ENCODE measurements around the gene KCNQ1OT1.

Gene KCNQ1OT1

GRCh38 chr11:2655834-2656622 is 43.8 kb downstream of the KCNQ1OT1 start:
- no peak for TF ChIP-seq CTCF (IDR thresholded peaks at IDR 0.05)
- no peaks in the 10 kb centered on the region for H3K9me3 ChIP-seq
- no peaks in the 10 kb centered on the region for H3K4me1 ChIP-seq (ENCODE audit: control insufficient read depth in 1 of 2, insufficient read depth in 1 of 2, low read depth in 1 of 2, low read length in 1 of 2)
- H3K36me3 ChIP-seq = no peaks in the 10 kb centered on the region
- H3K27me3 ChIP-seq = no peaks in the 10 kb centered on the region
- no peak overlapping the region for H3K4me3 ChIP-seq (ENCODE audit: low read depth in 1 of 2, low read length in 1 of 2)
- no peak overlapping the region for H3K27ac ChIP-seq

DNA sequence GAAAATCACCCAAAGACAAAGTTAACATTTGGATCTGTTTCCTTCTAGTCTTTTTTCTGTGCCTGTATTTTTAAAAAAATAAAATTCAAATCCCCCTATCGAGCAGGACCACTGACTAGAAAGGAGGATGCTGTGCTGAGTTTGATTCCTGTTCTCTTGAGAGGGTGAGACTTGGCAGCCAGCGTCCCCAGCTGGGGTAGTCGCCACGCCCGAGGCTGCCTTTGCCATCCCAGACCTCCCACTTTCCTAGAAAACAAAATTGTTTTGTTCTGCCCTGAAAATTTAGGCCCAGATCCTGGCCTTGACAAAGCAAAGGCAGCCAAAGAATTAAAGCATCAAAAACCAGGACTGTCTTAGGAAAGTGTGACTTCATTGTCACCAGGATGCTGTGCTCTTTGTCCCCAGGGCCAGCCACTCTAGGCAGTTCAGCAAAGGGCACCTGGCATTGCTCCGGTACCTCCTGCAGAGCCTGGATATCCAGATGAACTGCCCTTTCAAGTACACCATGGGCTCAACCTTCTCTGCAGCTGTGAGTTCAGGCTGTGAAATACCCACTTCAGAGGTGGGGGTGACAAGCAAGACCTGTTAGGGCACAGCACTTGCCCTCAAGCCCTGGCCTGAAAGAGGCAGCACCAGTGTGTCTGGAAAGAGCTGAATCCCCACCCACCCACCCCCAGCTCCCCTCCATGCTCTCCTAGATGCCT is 44.6 kb downstream of the KCNQ1OT1 start:
- Histone ChIP-seq H3K4me3 (ENCODE audit: low read depth in 1 of 2, low read length in 1 of 2) (no peak overlapping the region), H3K27ac (no peak overlapping the region), H3K36me3 (no peaks in the 10 kb centered on the region), H3K9me3 (no peaks in the 10 kb centered on the region), H3K4me1 (ENCODE audit: control insufficient read depth in 1 of 2, insufficient read depth in 1 of 2, low read depth in 1 of 2, low read length in 1 of 2) (no peaks in the 10 kb centered on the region), H3K27me3 (no peaks in the 10 kb centered on the region)
- TF ChIP-seq CTCF (IDR thresholded peaks at IDR 0.05) = no peak

DNA sequence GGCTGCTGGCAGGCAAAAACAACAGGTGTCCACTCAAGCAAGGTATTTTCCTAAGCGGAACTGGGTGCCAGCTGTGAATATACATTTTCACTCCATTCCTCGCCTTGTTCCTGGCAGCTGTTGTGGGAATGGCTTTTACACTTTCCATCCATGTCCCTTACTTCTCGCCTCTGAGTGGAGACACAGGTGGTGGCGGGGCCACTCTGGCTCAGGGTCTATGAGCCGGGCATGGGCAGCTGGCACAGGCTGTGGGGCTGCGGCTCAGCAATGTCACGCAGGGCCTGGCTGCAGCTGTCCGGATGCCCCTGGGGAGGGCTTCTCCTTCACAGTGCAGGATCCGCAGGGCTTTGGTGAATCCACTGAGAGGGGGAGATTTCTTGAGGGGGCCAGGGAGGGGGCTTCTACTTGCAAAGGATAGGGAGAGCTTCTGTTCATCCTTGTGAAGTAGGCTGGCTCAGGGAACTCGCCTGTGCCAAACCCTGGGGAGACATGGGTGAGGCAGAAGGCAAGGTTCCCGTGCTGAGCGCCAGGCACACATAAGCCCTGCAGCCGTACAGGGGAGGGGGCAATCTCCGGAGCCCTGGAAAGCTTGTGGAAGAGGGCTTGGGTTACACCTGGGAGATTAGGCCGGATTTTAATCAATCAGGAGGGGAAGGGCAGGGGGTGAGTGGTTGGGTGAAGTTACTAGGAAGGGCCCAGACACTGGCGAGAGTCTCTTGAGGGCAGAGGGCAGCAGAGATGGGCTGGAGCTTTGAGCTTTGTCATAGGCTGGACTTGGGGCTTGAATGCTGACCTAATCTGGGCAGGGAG is 45.7 kb downstream of the KCNQ1OT1 start:
- Histone ChIP-seq H3K4me3 (ENCODE audit: low read depth in 1 of 2, low read length in 1 of 2) (no peak overlapping the region), H3K9me3 (peaks cover 8% of the 10 kb centered on the region), H3K36me3 (no peaks in the 10 kb centered on the region), H3K4me1 (ENCODE audit: control insufficient read depth in 1 of 2, insufficient read depth in 1 of 2, low read depth in 1 of 2, low read length in 1 of 2) (no peaks in the 10 kb centered on the region), H3K27me3 (no peaks in the 10 kb centered on the region), H3K27ac (no peak overlapping the region)
- TF ChIP-seq CTCF (IDR thresholded peaks at IDR 0.05) = no peak

- no peak overlapping the region for H3K27ac ChIP-seq
- no peak for TF ChIP-seq CTCF (IDR thresholded peaks at IDR 0.05)
- H3K36me3 ChIP-seq = no peaks in the 10 kb centered on the region
- H3K27me3 ChIP-seq = no peaks in the 10 kb centered on the region
- H3K4me3 ChIP-seq (ENCODE audit: low read depth in 1 of 2, low read length in 1 of 2) = no peak overlapping the region
- peaks cover 8% of the 10 kb centered on the region for H3K9me3 ChIP-seq
- H3K4me1 ChIP-seq (ENCODE audit: control insufficient read depth in 1 of 2, insufficient read depth in 1 of 2, low read depth in 1 of 2, low read length in 1 of 2) = no peaks in the 10 kb centered on the region
Observed at GRCh38 chr11:2653198-2653551, 46.6 kb downstream of the KCNQ1OT1 start.

DNA sequence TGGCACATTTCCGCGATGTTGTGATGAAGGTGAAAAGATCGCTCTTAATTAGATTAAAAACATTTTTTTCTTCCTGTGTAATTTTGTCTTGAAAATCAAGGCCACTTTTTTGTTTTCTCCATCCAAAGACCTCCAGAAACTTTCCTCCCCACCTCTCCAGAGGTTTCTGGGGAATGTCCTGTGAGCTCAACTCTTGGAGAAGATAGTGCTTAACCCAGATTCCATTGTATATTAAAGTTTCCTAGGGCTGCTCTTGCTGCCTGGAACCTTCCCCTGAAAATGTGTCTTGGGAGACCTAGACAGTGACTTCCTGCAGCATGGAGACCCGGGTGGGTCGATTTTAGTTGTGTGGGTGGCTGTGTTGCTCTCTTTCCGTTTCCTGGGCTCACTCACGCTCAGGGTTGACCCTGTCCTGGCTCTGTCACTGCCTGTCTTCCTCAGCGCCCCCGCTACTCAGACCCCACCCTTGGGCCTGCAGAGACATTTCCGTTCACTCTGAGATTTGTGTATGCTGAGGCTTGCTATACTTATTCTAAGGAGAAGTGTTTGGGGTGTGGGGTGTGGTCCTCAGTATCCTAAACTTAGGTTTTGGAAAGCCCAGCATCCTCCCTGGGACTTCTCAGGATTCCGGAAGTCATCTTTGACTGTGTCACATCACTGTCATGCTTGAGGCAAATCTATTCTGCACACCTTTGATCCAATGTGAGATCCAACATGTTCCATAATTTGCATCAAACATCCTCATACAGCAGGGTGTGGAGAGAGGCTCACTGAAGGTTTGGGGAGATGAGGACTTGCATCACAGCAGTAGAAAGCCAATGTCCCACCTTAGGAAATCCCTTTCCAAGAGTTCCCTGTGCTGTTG is 47.2 kb downstream of the KCNQ1OT1 start:
- H3K27me3 ChIP-seq = no peaks in the 10 kb centered on the region
- H3K9me3 ChIP-seq = peaks cover 8% of the 10 kb centered on the region
- no peak overlapping the region for H3K27ac ChIP-seq
- H3K4me1 ChIP-seq (ENCODE audit: control insufficient read depth in 1 of 2, insufficient read depth in 1 of 2, low read depth in 1 of 2, low read length in 1 of 2) = no peaks in the 10 kb centered on the region
- H3K36me3 ChIP-seq = no peaks in the 10 kb centered on the region
- no peak overlapping the region for H3K4me3 ChIP-seq (ENCODE audit: low read depth in 1 of 2, low read length in 1 of 2)
- TF ChIP-seq CTCF (IDR thresholded peaks at IDR 0.05) = no peak
